Measurements from ENCODE around the gene NKG7.

The NKG7 gene

DNA sequence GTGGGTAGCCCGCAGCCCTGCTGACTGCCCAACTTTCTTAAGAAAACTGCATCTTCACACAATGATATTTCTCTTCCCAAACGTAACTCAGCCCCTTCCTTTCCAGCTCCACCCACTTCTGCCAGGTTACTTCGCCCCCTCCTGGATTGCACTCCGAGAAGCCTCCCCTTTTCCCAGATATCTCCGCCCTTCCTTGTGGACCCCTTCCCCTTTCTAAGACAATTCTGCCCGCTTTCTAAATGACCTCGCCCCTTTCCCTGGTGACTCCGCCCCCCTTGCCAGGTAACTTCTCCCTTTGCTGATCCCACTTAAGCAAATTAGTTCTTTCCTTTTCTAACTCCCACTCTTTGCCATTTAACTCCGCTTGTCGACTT lies 33.2 kb downstream of the NKG7 start:
- no peak for TF ChIP-seq REST (IDR thresholded peaks at IDR 0.05; ENCODE audit: insufficient read depth in 1 of 2, low read depth in 2 of 2, low read length in 2 of 2)

GRCh38 chr19:51338563-51339312 lies 33.7 kb downstream of the NKG7 start:
- TF ChIP-seq REST (IDR thresholded peaks at IDR 0.05; ENCODE audit: insufficient read depth in 1 of 2, low read depth in 2 of 2, low read length in 2 of 2): no peak; a peak in 1 of 4 replicates
- TF ChIP-seq TAF1 (IDR thresholded peaks at IDR 0.05; ENCODE audit: borderline replicate concordance, insufficient read depth, low read length): no peak
- TF ChIP-seq SIN3A (IDR thresholded peaks at IDR 0.05; ENCODE audit: borderline replicate concordance, insufficient read depth, low read length): no peak
- TF ChIP-seq POLR2AphosphoS5 (IDR thresholded peaks at IDR 0.05; ENCODE audit: low read depth, low read length): no peak
- no peak for TF ChIP-seq FOXP2 (optimal IDR thresholded peaks at IDR 0.05; ENCODE audit: borderline replicate concordance, extremely low read depth, extremely low read length, insufficient read depth)

GRCh38 chr19:51337861-51338562 lies 34.4 kb downstream of the NKG7 start:
- no peak for TF ChIP-seq REST (IDR thresholded peaks at IDR 0.05; ENCODE audit: insufficient read depth in 1 of 2, low read depth in 2 of 2, low read length in 2 of 2)
- no peak for TF ChIP-seq TAF1 (IDR thresholded peaks at IDR 0.05; ENCODE audit: borderline replicate concordance, insufficient read depth, low read length)
- TF ChIP-seq POLR2AphosphoS5 (IDR thresholded peaks at IDR 0.05; ENCODE audit: low read depth, low read length): no peak
- TF ChIP-seq SIN3A (IDR thresholded peaks at IDR 0.05; ENCODE audit: borderline replicate concordance, insufficient read depth, low read length): no peak
- no peak for TF ChIP-seq FOXP2 (optimal IDR thresholded peaks at IDR 0.05; ENCODE audit: borderline replicate concordance, extremely low read depth, extremely low read length, insufficient read depth)

- TF ChIP-seq REST (IDR thresholded peaks at IDR 0.05; ENCODE audit: insufficient read depth in 1 of 2, low read depth in 2 of 2, low read length in 2 of 2) (no peak), SIN3A (IDR thresholded peaks at IDR 0.05; ENCODE audit: borderline replicate concordance, insufficient read depth, low read length) (no peak), POLR2AphosphoS5 (IDR thresholded peaks at IDR 0.05; ENCODE audit: low read depth, low read length) (no peak), TAF1 (IDR thresholded peaks at IDR 0.05; ENCODE audit: borderline replicate concordance, insufficient read depth, low read length) (no peak), FOXP2 (optimal IDR thresholded peaks at IDR 0.05; ENCODE audit: borderline replicate concordance, extremely low read depth, extremely low read length, insufficient read depth) (no peak)
These were observed 35.2 kb downstream of the NKG7 start for GRCh38 chr19:51337141-51337860.

All from PFSK-1 (cell line).